ENCODE results near the gene STAB1. TPM values are rescaled to one million over a fixed set of nuclear protein-coding genes. Genes with fewer than 3 reads are reported as not detected.

Gene STAB1
- total and polyA plus RNA-seq, 10 of the 15 experiments (the other 5 are each of a cell fraction or from before 2014, with no cell fraction given): 0.46 TPM; not detected in 9

DNA sequence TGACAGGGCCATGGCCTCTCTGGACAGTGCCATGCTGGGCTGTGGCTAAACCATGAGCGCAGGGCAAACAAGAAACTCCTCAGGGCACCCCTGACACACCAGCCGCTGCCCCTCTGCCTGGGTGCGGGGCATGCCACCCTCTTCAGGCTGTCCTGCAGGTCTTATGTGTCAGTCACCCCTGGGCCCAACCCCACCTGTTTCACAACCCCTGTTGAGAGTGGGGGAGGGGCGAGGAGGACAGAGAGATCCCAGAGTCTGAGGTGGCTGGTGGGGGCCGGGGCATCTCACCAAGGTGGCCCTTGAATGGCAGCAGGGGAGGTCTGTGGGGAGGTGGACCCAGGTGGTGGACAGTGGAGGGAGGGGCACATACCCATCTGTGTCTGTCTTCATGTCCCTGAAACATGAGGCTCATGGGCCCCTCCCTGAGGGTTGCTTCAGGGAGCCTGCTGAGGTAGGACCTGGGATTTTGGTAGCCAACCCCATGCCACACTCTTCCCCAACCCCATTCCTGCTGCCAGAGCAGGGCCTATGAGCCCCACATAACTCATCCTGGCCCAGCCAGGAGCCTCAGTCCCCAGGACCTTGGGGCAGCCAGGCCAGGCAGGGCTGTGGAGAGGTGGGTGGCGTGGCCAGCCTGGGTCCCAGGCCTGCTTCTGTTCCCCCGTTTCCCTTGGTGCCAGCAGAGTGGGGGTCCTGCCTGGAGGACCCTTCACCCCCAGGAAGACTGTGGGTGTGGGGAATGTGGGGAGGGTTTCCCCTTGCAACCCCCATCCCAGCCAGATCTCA, 1.7 kb upstream of the STAB1 start:
- no TSS peak for BruUV-seq (replicated peaks)
- no peak for DNase-seq (ENCODE audit: low read depth, low spot score)
- SMC1A ChIA-PET (ENCODE audit: uncharacterized antibody, unreplicated experiment): no interaction called here
- Histone ChIP-seq H3K4me1 (ENCODE audit: control insufficient read depth, insufficient read depth, low read length) (no peaks in the 10 kb centered on the region), H3K27me3 (replicated peaks in 1 of 2; ENCODE audit: control insufficient read depth in 2 of 2, insufficient read depth in 2 of 2, low read length in 1 of 2) (no peaks in the 10 kb centered on the region), H4K20me1 (ENCODE audit: control insufficient read depth, insufficient read depth) (no peaks in the 10 kb centered on the region), H2AFZ (ENCODE audit: control insufficient read depth, low read depth, low read length) (no peak overlapping the region), H3K79me2 (ENCODE audit: control insufficient read depth, insufficient read depth, low read length) (no peaks in the 10 kb centered on the region), H3K9me3 (replicated peaks; ENCODE audit: control insufficient read depth, insufficient read depth, low read length) (no peaks in the 10 kb centered on the region), H3K36me3 (ENCODE audit: control insufficient read depth in 2 of 2, insufficient read depth in 2 of 2, low read length in 1 of 2) (peaks cover 0 to 16% of the 10 kb centered on the region in 2 experiments; a peak in 3 of 4 replicates), H3K4me3 (no peak overlapping the region), H3K27ac (ENCODE audit: control insufficient read depth, insufficient read depth) (no peak overlapping the region), H3K4me2 (ENCODE audit: control insufficient read depth, insufficient read depth) (no peak overlapping the region), H3K9ac (ENCODE audit: control insufficient read depth, insufficient read depth, low read length) (no peak overlapping the region)
- 71% methylated on average over 7 of the region's 7 CpGs for WGBS (ENCODE audit: insufficient coverage, insufficient replicate concordance, low lambda C conversion rate, missing lambda C conversion rate)
- in situ Hi-C loops (cut with MboI): no loop called here
- no peak for FAIRE-seq
- TF ChIP-seq, protein P1, sequence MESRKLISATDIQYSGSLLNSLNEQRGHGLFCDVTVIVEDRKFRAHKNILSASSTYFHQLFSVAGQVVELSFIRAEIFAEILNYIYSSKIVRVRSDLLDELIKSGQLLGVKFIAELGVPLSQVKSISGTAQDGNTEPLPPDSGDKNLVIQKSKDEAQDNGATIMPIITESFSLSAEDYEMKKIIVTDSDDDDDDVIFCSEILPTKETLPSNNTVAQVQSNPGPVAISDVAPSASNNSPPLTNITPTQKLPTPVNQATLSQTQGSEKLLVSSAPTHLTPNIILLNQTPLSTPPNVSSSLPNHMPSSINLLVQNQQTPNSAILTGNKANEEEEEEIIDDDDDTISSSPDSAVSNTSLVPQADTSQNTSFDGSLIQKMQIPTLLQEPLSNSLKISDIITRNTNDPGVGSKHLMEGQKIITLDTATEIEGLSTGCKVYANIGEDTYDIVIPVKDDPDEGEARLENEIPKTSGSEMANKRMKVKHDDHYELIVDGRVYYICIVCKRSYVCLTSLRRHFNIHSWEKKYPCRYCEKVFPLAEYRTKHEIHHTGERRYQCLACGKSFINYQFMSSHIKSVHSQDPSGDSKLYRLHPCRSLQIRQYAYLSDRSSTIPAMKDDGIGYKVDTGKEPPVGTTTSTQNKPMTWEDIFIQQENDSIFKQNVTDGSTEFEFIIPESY (IDR thresholded peaks at IDR 0.05): no peak
- TF ChIP-seq CBX5 (IDR thresholded peaks at IDR 0.05; ENCODE audit: low read depth) (no peak), TAF1 (IDR thresholded peaks at IDR 0.05; ENCODE audit: borderline replicate concordance, low read depth, low read length) (no peak), RAD21 (IDR thresholded peaks at IDR 0.05; ENCODE audit: insufficient read depth, low read depth, low read length) (no peak), CHD1 (IDR thresholded peaks at IDR 0.05; ENCODE audit: low read depth, low read length) (no peak), NFIC (IDR thresholded peaks at IDR 0.05; ENCODE audit: low read depth, low read length) (no peak), NR2C1 (IDR thresholded peaks at IDR 0.05) (no peak), MYC (IDR thresholded peaks at IDR 0.05; ENCODE audit: insufficient read depth, insufficient read length, insufficient replicate concordance, low read length, severe bottlenecking) (no peak), CEBPB (IDR thresholded peaks at IDR 0.05; ENCODE audit: borderline replicate concordance in 1 of 2, low read depth in 2 of 2, low read length in 2 of 2) (no peak), MTA2 (IDR thresholded peaks at IDR 0.05; ENCODE audit: low read depth) (no peak), IKZF1 (conservative IDR thresholded peaks at IDR 0.05) (no peak), TBL1XR1 (IDR thresholded peaks at IDR 0.05; ENCODE audit: low read depth, low read length) (no peak), MXI1 (IDR thresholded peaks at IDR 0.05; ENCODE audit: low read depth, low read length) (no peak), BHLHE40 (IDR thresholded peaks at IDR 0.05; ENCODE audit: borderline replicate concordance in 1 of 2, low read depth in 2 of 2, low read length in 1 of 2) (no peak), HDAC2 (IDR thresholded peaks at IDR 0.05) (no peak), RUNX3 (IDR thresholded peaks at IDR 0.05; ENCODE audit: low read length) (no peak), TCF7 (IDR thresholded peaks at IDR 0.05; ENCODE audit: borderline replicate concordance) (no peak)
- no peak; the same call in 2 of the 3 replicates for ATAC-seq
- intact Hi-C loops (cut with micrococcal nuclease; ENCODE audit: unreplicated experiment): no loop called here
- POLR2A ChIA-PET: no interaction called here
- CTCF ChIA-PET: no interaction called here
- RAD21 ChIA-PET (ENCODE audit: unreplicated experiment): no interaction called here

Measured in GM12878 (cell line).